HepG2 (cell line): ENCODE measurements around the gene DYNLT2B. TPM values are rescaled to one million over a fixed set of nuclear protein-coding genes. Genes with fewer than 3 reads are reported as not detected.

Experiments
- SMC3 ChIP-seq: IDR thresholded peaks from 2 replicates; pipeline ENCODE4 v1.6.1; 2011; ENCODE audit warnings: low read length, improper control_type of control experiment
- polyA plus RNA-seq, 8 experiments: library from polyadenylated mRNA; depleted of rRNA in 3 of 8; stranded (reverse) in 7 of 8; unstranded in 1 of 8; fragments of >200 nt; fragmentation: Illumina TruSeq in 4 of 8; extraction: Trizol in 4 of 8; gene quantifications; 2 replicates each; pipeline versions ENCODE4 v1.2.1 to v1.2.3, GENCODE V29; 2011 to 2016; ENCODE audit warnings: low read depth in 4 of 8, missing spikeins in 1 of 8, mixed read lengths in 1 of 8; ENCODE audit not compliant: insufficient read depth in 1 of 8
- total RNA-seq, 5 experiments: library from RNA; depleted of rRNA; stranded (reverse); fragments of >200 nt; fragmentation: Illumina TruSeq; extraction: Trizol; gene quantifications; 2 replicates each; pipeline ENCODE4 v1.2.3, GENCODE V29; 2016; ENCODE audit warnings: low read depth in 1 of 5
- TF ChIP-seq, protein P1 (sequence below): sonication (generic); formaldehyde crosslinking; IDR thresholded peaks from 2 replicates; pipeline ENCODE4 v1.5.1; 2020; ENCODE audit warnings: mild to moderate bottlenecking, moderate library complexity, missing genetic modification reagents
- TF ChIP-seq, protein P2 (sequence below): sonication (generic); formaldehyde crosslinking; IDR thresholded peaks from 2 replicates; pipeline ENCODE4 v1.4.0; 2020; ENCODE audit warnings: missing genetic modification reagents
- TF ChIP-seq, protein P3 (sequence below): sonication (generic); formaldehyde crosslinking; IDR thresholded peaks from 2 replicates; pipeline ENCODE4 v1.5.1; 2020; ENCODE audit warnings: missing genetic modification reagents, mild to moderate bottlenecking, borderline replicate concordance
- TF ChIP-seq, protein P4 (sequence below): sonication (generic); formaldehyde crosslinking; IDR thresholded peaks from 2 replicates; pipeline ENCODE4 v1.4.0; 2020; ENCODE audit warnings: missing genetic modification reagents, borderline replicate concordance

DYNLT2B gene
- total and polyA plus RNA-seq, 2 of the 13 experiments (the other 11 are each of a cell fraction or from before 2014, with no cell fraction given) = 4.0 to 7.0 TPM

DNA sequence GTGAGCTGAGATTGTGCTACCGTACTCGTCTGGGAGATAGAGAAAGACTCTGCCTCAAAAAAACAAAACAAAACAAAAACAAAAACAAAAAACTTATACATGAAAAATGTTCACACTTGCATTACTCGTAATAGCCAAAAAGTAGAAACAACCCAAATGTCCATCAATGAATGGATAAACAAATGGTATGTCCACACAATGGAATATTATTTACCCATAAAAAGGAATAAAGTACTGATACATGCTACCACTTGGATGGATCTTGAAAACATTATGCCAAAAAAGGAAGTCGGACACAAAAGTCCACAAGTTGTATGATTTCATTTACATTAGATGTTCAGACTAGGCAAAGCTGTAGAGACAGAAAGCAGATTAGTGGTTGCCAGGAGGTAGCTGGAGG, 57.3 kb downstream of the DYNLT2B start (continued):
- TF ChIP-seq, protein P1, sequence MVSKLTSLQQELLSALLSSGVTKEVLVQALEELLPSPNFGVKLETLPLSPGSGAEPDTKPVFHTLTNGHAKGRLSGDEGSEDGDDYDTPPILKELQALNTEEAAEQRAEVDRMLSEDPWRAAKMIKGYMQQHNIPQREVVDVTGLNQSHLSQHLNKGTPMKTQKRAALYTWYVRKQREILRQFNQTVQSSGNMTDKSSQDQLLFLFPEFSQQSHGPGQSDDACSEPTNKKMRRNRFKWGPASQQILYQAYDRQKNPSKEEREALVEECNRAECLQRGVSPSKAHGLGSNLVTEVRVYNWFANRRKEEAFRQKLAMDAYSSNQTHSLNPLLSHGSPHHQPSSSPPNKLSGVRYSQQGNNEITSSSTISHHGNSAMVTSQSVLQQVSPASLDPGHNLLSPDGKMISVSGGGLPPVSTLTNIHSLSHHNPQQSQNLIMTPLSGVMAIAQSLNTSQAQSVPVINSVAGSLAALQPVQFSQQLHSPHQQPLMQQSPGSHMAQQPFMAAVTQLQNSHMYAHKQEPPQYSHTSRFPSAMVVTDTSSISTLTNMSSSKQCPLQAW (CRISPR knock-in tag) = no peak
- TF ChIP-seq, protein P2, sequence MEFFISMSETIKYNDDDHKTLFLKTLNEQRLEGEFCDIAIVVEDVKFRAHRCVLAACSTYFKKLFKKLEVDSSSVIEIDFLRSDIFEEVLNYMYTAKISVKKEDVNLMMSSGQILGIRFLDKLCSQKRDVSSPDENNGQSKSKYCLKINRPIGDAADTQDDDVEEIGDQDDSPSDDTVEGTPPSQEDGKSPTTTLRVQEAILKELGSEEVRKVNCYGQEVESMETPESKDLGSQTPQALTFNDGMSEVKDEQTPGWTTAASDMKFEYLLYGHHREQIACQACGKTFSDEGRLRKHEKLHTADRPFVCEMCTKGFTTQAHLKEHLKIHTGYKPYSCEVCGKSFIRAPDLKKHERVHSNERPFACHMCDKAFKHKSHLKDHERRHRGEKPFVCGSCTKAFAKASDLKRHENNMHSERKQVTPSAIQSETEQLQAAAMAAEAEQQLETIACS (CRISPR knock-in tag) = no peak
- TF ChIP-seq, protein P3, sequence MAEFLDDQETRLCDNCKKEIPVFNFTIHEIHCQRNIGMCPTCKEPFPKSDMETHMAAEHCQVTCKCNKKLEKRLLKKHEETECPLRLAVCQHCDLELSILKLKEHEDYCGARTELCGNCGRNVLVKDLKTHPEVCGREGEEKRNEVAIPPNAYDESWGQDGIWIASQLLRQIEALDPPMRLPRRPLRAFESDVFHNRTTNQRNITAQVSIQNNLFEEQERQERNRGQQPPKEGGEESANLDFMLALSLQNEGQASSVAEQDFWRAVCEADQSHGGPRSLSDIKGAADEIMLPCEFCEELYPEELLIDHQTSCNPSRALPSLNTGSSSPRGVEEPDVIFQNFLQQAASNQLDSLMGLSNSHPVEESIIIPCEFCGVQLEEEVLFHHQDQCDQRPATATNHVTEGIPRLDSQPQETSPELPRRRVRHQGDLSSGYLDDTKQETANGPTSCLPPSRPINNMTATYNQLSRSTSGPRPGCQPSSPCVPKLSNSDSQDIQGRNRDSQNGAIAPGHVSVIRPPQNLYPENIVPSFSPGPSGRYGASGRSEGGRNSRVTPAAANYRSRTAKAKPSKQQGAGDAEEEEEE (CRISPR knock-in tag) = no peak
- TF ChIP-seq, protein P4, sequence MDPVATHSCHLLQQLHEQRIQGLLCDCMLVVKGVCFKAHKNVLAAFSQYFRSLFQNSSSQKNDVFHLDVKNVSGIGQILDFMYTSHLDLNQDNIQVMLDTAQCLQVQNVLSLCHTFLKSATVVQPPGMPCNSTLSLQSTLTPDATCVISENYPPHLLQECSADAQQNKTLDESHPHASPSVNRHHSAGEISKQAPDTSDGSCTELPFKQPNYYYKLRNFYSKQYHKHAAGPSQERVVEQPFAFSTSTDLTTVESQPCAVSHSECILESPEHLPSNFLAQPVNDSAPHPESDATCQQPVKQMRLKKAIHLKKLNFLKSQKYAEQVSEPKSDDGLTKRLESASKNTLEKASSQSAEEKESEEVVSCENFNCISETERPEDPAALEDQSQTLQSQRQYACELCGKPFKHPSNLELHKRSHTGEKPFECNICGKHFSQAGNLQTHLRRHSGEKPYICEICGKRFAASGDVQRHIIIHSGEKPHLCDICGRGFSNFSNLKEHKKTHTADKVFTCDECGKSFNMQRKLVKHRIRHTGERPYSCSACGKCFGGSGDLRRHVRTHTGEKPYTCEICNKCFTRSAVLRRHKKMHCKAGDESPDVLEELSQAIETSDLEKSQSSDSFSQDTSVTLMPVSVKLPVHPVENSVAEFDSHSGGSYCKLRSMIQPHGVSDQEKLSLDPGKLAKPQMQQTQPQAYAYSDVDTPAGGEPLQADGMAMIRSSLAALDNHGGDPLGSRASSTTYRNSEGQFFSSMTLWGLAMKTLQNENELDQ (CRISPR knock-in tag) = no peak
- no peak for TF ChIP-seq SMC3
- TF ChIP-seq, all 625 proteins: peak for 0
